BJ (cell line): ENCODE measurements around the gene PITPNC1. TPM values are rescaled to one million over a fixed set of nuclear protein-coding genes. Genes with fewer than 3 reads are reported as not detected.

Experiments
- CTCF ChIA-PET: fragments of 350-600 bp; formaldehyde crosslinking; extraction: SDS; loops from one replicate; lab custom pipeline; 2021; ENCODE audit warnings: antibody characterized with exemption, inconsistent platforms; lab: Yijun Ruan, JAX
- POLR2A ChIA-PET: fragments of 300-600 bp; sonication (Branson Sonifier 250); formaldehyde crosslinking; extraction: SDS; loops from one replicate; lab custom pipeline; 2021; ENCODE audit warnings: antibody characterized with exemption; lab: Charles Lee
- DNase-seq: peaks from one replicate; pipeline ENCODE4 v3.0.0-alpha.2; 2011; ENCODE audit warnings: low read depth
- H3K27me3 ChIP-seq: 2 replicates; pipeline ENCODE4 v1.6.0; 2011; ENCODE audit warnings: low read length; ENCODE audit not compliant: control insufficient read depth, insufficient read depth
- H3K36me3 ChIP-seq: 2 replicates; pipeline ENCODE4 v1.5.1; 2011; ENCODE audit warnings: low read length; ENCODE audit not compliant: control insufficient read depth, insufficient read depth
- H3K4me3 ChIP-seq: 2 replicates; pipeline ENCODE4 v1.5.1; 2011; ENCODE audit warnings: low read depth, mild to moderate bottlenecking, control low read depth, low read length
- polyA plus RNA-seq: library from polyadenylated mRNA; depleted of rRNA; stranded (reverse); fragments of >200 nt; gene quantifications from 2 replicates; pipeline ENCODE4 v1.2.3, GENCODE V29; 2011
- TF ChIP-seq, protein P1 (sequence below): IDR thresholded peaks from 2 replicates; pipeline ENCODE4 v1.5.1; 2011; ENCODE audit warnings: low read depth, mild to moderate bottlenecking, control low read depth, inconsistent platforms, low read length, moderate library complexity; ENCODE audit not compliant: insufficient read depth

PITPNC1 gene
- polyA plus RNA-seq, 1 experiment = 4.6 TPM

DNA sequence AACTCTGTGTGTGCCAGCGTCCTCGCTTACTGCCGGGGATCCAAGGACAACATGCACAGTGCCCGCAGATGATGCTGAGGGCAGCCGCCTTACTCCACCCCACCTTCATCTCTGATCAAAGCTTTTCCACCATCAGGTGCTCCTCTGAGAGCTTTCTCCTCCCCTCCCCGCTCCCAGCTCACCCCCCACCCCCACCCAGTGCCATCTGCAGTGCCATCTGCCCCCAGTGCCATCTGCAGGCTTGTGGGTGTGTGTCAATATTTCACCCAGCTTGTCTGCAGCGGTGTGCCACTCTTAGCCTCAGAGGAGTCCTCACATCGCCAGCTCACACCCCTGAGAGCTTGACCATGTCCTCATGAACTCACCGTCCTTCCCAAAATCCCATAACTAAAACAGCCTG, 242.5 kb downstream of the PITPNC1 start:
- POLR2A ChIA-PET = no interaction called here

DNA sequence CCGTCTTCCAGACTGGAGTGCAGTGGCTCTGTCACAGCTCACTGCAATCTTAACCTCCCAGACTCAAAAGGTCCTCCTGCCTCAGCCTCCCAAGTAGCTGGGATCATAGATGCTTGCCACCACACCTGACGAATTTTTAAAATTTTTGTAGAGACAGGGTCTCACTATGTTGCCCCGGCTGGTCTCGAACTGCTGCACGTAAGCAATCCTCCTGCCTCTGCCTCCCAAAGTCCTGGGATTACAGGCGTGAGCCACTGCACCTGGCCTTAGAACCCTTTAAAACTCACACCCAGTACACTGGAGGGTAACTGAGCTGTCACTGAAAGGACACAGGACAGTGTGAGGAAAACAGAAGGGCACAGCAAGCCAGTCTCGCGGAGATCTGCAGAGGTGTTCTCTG, 243.0 kb downstream of the PITPNC1 start:
- no peak for DNase-seq
- Histone ChIP-seq H3K4me3 (no peak overlapping the region), H3K27me3 (no peaks in the 10 kb centered on the region), H3K36me3 (no peaks in the 10 kb centered on the region)
- CTCF ChIA-PET = interaction anchor here (1.0 to 1.4 kb wide), 4 partner anchors 9 to 28 kb away, joined by 3 read pairs; no protein-coding TSS in a partner anchor
- POLR2A ChIA-PET = no interaction called here
- TF ChIP-seq, protein P1, sequence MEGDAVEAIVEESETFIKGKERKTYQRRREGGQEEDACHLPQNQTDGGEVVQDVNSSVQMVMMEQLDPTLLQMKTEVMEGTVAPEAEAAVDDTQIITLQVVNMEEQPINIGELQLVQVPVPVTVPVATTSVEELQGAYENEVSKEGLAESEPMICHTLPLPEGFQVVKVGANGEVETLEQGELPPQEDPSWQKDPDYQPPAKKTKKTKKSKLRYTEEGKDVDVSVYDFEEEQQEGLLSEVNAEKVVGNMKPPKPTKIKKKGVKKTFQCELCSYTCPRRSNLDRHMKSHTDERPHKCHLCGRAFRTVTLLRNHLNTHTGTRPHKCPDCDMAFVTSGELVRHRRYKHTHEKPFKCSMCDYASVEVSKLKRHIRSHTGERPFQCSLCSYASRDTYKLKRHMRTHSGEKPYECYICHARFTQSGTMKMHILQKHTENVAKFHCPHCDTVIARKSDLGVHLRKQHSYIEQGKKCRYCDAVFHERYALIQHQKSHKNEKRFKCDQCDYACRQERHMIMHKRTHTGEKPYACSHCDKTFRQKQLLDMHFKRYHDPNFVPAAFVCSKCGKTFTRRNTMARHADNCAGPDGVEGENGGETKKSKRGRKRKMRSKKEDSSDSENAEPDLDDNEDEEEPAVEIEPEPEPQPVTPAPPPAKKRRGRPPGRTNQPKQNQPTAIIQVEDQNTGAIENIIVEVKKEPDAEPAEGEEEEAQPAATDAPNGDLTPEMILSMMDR = no peak

More for the DNA sequence above, 242.5 kb downstream of the PITPNC1 start:
- H3K36me3 ChIP-seq = no peaks in the 10 kb centered on the region
- TF ChIP-seq, protein P1 = no peak
- CTCF ChIA-PET = interaction anchor here (1.0 to 1.1 kb wide), 3 partner anchors 10 to 29 kb away, joined by 3 read pairs; no protein-coding TSS in a partner anchor
- no peak overlapping the region for H3K4me3 ChIP-seq
- DNase-seq = no peak
- H3K27me3 ChIP-seq = no peaks in the 10 kb centered on the region

DNA sequence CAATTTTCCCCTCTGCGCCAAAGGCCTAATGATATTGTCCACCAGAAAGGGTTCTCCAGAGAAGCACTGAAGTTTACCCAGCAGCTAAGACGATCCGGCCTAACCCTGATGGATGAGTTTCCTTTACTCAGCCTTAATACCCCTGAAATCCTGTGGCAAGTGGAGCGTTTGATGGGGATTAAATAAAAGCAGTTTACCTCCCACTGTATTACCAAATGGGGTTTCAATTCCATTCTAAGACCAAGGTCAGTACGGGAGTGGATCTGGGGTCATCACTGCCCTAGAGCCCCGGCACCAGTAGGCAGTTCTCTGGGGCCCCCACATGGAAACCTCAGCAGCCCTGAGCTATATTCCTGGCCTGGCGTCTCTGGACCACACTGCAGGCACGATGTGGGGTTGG, 243.6 kb downstream of the PITPNC1 start:
- POLR2A ChIA-PET = no interaction called here

GRCh38 chr17:67623767-67624166, 246.7 kb downstream of the PITPNC1 start:
- TF ChIP-seq, protein P1 = no peak
- Histone ChIP-seq H3K4me3 (no peak overlapping the region), H3K27me3 (no peaks in the 10 kb centered on the region), H3K36me3 (no peaks in the 10 kb centered on the region)
- POLR2A ChIA-PET = no interaction called here
- no peak for DNase-seq
- CTCF ChIA-PET = interaction anchor here (1.9 to 2.6 kb wide), 2 partner anchors 246 to 249 kb away, joined by 6 to 11 read pairs; partner anchors contain the start of gene PITPNC1

More for the DNA sequence above, 243.6 kb downstream of the PITPNC1 start:
- Histone ChIP-seq H3K36me3 (no peaks in the 10 kb centered on the region), H3K27me3 (no peaks in the 10 kb centered on the region), H3K4me3 (no peak overlapping the region)
- DNase-seq = no peak
- CTCF ChIA-PET = interaction anchor here (1.0 to 1.4 kb wide), 5 partner anchors 9 to 69 kb away, joined by 3 read pairs; no protein-coding TSS in a partner anchor
- TF ChIP-seq, protein P1 = no peak

GRCh38 chr17:67624886-67625656, 248.0 kb downstream of the PITPNC1 start:
- no peaks in the 10 kb centered on the region for H3K36me3 ChIP-seq
- ChIA-PET CTCF (interaction anchor here (2.6 kb wide), 1 partner anchor 247 kb away, joined by 11 read pairs; the partner anchor contains the start of gene PITPNC1), POLR2A (no interaction called here)
- TF ChIP-seq, protein P1 = no peak
- DNase-seq = no peak
- no peak overlapping the region for H3K4me3 ChIP-seq
- no peaks in the 10 kb centered on the region for H3K27me3 ChIP-seq
